Measurements from ENCODE around the gene PAX7.

DNA sequence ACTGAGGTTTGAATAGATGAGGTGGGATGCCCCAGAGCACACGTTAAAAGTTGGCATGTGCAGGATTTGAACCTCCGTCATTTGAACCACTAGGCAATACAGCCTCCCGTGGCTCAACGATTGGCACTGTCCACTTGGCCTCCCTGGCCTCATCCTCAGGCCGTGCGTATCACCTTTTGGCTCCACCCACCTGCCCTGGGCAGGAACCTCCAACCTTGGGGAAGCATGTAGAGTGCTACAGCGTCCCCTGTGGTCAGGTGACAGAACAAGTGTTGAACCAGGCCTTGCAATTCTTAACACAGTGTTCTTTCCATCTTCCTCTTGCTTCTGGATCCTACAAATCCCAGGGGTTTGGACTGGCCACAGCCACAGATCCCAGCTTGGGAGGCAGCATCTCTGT is 112.6 kb downstream of the PAX7 start:
- TF ChIP-seq, protein P1, sequence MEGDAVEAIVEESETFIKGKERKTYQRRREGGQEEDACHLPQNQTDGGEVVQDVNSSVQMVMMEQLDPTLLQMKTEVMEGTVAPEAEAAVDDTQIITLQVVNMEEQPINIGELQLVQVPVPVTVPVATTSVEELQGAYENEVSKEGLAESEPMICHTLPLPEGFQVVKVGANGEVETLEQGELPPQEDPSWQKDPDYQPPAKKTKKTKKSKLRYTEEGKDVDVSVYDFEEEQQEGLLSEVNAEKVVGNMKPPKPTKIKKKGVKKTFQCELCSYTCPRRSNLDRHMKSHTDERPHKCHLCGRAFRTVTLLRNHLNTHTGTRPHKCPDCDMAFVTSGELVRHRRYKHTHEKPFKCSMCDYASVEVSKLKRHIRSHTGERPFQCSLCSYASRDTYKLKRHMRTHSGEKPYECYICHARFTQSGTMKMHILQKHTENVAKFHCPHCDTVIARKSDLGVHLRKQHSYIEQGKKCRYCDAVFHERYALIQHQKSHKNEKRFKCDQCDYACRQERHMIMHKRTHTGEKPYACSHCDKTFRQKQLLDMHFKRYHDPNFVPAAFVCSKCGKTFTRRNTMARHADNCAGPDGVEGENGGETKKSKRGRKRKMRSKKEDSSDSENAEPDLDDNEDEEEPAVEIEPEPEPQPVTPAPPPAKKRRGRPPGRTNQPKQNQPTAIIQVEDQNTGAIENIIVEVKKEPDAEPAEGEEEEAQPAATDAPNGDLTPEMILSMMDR (IDR thresholded peaks at IDR 0.05): no peak
- no peak for TF ChIP-seq POLR2A (IDR thresholded peaks at IDR 0.05)
